Measurements from ENCODE around the gene PML.

PML gene

DNA sequence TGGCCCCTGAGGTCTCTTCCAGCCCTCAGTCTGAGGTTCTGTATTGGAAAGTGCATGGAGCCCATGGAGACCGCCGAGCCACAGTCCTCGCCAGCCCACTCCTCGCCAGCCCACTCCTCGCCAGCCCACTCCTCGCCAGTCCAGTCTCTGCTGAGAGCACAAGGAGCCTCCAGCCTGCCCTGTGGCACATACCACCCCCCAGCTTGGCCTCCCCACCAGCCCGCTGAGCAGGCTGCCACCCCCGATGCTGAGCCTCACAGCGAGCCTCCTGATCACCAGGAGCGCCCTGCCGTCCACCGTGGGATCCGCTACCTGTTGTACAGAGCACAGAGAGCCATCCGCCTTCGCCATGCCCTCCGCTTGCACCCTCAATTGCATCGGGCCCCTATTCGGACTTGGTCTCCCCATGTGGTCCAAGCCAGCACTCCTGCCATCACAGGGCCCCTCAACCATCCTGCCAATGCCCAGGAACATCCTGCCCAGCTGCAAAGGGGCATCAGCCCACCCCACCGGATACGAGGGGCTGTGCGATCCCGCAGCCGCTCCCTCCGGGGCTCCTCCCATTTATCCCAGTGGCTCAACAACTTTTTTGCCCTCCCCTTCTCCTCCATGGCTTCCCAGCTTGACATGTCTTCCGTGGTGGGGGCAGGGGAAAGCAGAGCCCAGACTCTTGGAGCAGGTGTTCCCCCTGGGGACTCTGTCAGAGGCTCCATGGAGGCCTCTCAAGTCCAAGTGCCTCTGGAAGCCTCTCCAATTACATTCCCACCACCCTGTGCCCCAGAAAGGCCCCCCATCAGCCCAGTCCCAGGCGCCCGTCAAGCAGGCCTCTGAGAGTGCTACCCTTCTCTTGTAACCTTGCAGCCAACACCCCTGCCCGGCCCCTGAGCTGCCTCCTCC lies 40.9 kb downstream of the PML start:
- TF ChIP-seq POU2F2 (IDR thresholded peaks at IDR 0.05; ENCODE audit: low read depth, low read length) = no peak
- DNase-seq (ENCODE audit: insufficient read length, low spot score) (no peak), FAIRE-seq (no peak)

- FAIRE-seq (no peak), DNase-seq (ENCODE audit: insufficient read length, low spot score) (no peak)
- no peak for TF ChIP-seq SPI1 (IDR thresholded peaks at IDR 0.05; ENCODE audit: low read depth, low read length)
- TF ChIP-seq POU2F2 (IDR thresholded peaks at IDR 0.05; ENCODE audit: low read depth, low read length) = no peak
- TF ChIP-seq POLR2A (IDR thresholded peaks at IDR 0.05; ENCODE audit: low read depth, low read length) = no peak
- no peak for TF ChIP-seq TAF1 (IDR thresholded peaks at IDR 0.05; ENCODE audit: low read depth, low read length)
- no peak for TF ChIP-seq PAX5 (IDR thresholded peaks at IDR 0.05; ENCODE audit: insufficient read depth, low read length, severe bottlenecking)
- TF ChIP-seq POLR2AphosphoS5 (IDR thresholded peaks at IDR 0.05; ENCODE audit: low read depth, low read length) = no peak
These were observed 42.0 kb downstream of the PML start for GRCh38 chr15:74036271-74037170.

- DNase-seq (ENCODE audit: insufficient read length, low spot score) (no peak), FAIRE-seq (no peak)
- TF ChIP-seq POLR2A (IDR thresholded peaks at IDR 0.05; ENCODE audit: low read depth, low read length) = no peak
- TF ChIP-seq TAF1 (IDR thresholded peaks at IDR 0.05; ENCODE audit: low read depth, low read length) = no peak
- no peak for TF ChIP-seq PAX5 (IDR thresholded peaks at IDR 0.05; ENCODE audit: insufficient read depth, low read length, severe bottlenecking)
- no peak for TF ChIP-seq POLR2AphosphoS5 (IDR thresholded peaks at IDR 0.05; ENCODE audit: low read depth, low read length)
- no peak for TF ChIP-seq SPI1 (IDR thresholded peaks at IDR 0.05; ENCODE audit: low read depth, low read length)
- TF ChIP-seq POU2F2 (IDR thresholded peaks at IDR 0.05; ENCODE audit: low read depth, low read length) = no peak
These were observed 42.9 kb downstream of the PML start for GRCh38 chr15:74037171-74038117.

GRCh38 chr15:74038707-74039655 lies 44.5 kb downstream of the PML start:
- TF ChIP-seq SPI1 (IDR thresholded peaks at IDR 0.05; ENCODE audit: low read depth, low read length) (no peak), TAF1 (IDR thresholded peaks at IDR 0.05; ENCODE audit: low read depth, low read length) (no peak), POLR2AphosphoS5 (IDR thresholded peaks at IDR 0.05; ENCODE audit: low read depth, low read length) (no peak), PAX5 (IDR thresholded peaks at IDR 0.05; ENCODE audit: insufficient read depth, low read length, severe bottlenecking) (no peak), POU2F2 (IDR thresholded peaks at IDR 0.05; ENCODE audit: low read depth, low read length) (no peak), POLR2A (IDR thresholded peaks at IDR 0.05; ENCODE audit: low read depth, low read length) (no peak)
- FAIRE-seq (no peak), DNase-seq (ENCODE audit: insufficient read length, low spot score) (no peak)

- TF ChIP-seq SPI1 (IDR thresholded peaks at IDR 0.05; ENCODE audit: low read depth, low read length) (no peak), POLR2A (IDR thresholded peaks at IDR 0.05; ENCODE audit: low read depth, low read length) (no peak), POLR2AphosphoS5 (IDR thresholded peaks at IDR 0.05; ENCODE audit: low read depth, low read length) (no peak), POU2F2 (IDR thresholded peaks at IDR 0.05; ENCODE audit: low read depth, low read length) (no peak), PAX5 (IDR thresholded peaks at IDR 0.05; ENCODE audit: insufficient read depth, low read length, severe bottlenecking) (no peak), TAF1 (IDR thresholded peaks at IDR 0.05; ENCODE audit: low read depth, low read length) (no peak)
- DNase-seq (ENCODE audit: insufficient read length, low spot score) = no peak
- FAIRE-seq = no peak
These were observed 45.1 kb downstream of the PML start for GRCh38 chr15:74039656-74040010.

DNA sequence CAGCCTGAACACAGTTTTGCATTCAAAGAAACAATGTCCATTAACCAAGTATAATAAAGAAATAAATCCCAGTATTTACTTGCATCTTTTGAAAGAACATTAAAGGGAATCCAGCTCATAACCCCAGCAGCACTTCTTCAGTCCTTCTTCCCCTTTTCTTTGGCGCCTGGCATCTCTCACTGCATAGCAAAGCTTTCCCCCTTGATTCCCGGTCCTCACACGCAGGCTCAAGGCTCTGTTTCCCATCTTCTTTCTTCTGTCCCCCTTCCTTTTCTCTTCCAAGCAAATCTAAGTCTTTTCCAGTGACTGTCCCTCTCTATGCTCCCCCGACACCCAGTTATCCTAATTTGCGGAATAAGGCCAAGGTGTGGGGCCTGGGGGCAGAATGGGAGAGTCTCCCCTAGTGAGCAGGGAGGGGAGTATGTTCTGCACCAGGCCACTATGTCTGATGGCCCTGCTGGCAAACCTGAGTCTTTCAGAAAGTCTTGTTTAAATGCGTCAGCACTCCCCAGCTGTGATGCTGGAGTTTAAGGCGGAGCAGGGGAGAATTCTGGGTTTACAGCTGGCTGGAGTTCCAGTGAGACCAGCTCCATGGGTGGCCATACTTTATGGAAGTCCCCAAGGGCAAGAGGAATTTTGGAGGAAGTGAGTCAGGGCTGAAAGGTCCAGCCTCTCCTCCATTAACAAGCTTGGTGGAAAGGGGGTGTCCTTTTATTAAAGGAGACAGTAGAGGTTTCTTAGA lies 45.8 kb downstream of the PML start:
- FAIRE-seq (no peak), DNase-seq (ENCODE audit: insufficient read length, low spot score) (no peak)
- TF ChIP-seq TAF1 (IDR thresholded peaks at IDR 0.05; ENCODE audit: low read depth, low read length) (no peak), SPI1 (IDR thresholded peaks at IDR 0.05; ENCODE audit: low read depth, low read length) (no peak), POU2F2 (IDR thresholded peaks at IDR 0.05; ENCODE audit: low read depth, low read length) (no peak), POLR2AphosphoS5 (IDR thresholded peaks at IDR 0.05; ENCODE audit: low read depth, low read length) (no peak), PAX5 (IDR thresholded peaks at IDR 0.05; ENCODE audit: insufficient read depth, low read length, severe bottlenecking) (no peak), POLR2A (IDR thresholded peaks at IDR 0.05; ENCODE audit: low read depth, low read length) (no peak)

GRCh38 chr15:74041311-74041756 lies 46.8 kb downstream of the PML start:
- FAIRE-seq = no peak
- TF ChIP-seq POU2F2 (IDR thresholded peaks at IDR 0.05; ENCODE audit: low read depth, low read length) = no peak
- TF ChIP-seq POLR2A (IDR thresholded peaks at IDR 0.05; ENCODE audit: low read depth, low read length) = no peak
- TF ChIP-seq SPI1 (IDR thresholded peaks at IDR 0.05; ENCODE audit: low read depth, low read length) = no peak
- no peak for TF ChIP-seq POLR2AphosphoS5 (IDR thresholded peaks at IDR 0.05; ENCODE audit: low read depth, low read length)
- TF ChIP-seq PAX5 (IDR thresholded peaks at IDR 0.05; ENCODE audit: insufficient read depth, low read length, severe bottlenecking) = no peak
- no peak for TF ChIP-seq TAF1 (IDR thresholded peaks at IDR 0.05; ENCODE audit: low read depth, low read length)

More at GRCh38 chr15:74041311-74041756, 46.8 kb downstream of the PML start:
- DNase-seq (ENCODE audit: insufficient read length, low spot score) = no peak

All from GM12891 (cell line).